Fibroblast of lung (primary cell): ENCODE measurements around the gene GAB1.

Experiments used
- CTCF ChIP-seq, 2 donors: IDR thresholded peaks in 1 of 2; conservative IDR thresholded peaks in 1 of 2; 1 replicate in 1 of 2; 2 replicates in 1 of 2; pipeline ENCODE4 v1.5.1; 2011 to 2012; ENCODE audit warnings: low read length in 2 of 2, control low read depth in 1 of 2, inconsistent platforms in 1 of 2, low read depth in 1 of 2, mild to moderate bottlenecking in 1 of 2
- EZH2 ChIP-seq: IDR thresholded peaks from 2 replicates; pipeline ENCODE4 v1.5.1; 2012; ENCODE audit warnings: low read length, control low read depth, mild to moderate bottlenecking; ENCODE audit errors: missing control alignments

DNA sequence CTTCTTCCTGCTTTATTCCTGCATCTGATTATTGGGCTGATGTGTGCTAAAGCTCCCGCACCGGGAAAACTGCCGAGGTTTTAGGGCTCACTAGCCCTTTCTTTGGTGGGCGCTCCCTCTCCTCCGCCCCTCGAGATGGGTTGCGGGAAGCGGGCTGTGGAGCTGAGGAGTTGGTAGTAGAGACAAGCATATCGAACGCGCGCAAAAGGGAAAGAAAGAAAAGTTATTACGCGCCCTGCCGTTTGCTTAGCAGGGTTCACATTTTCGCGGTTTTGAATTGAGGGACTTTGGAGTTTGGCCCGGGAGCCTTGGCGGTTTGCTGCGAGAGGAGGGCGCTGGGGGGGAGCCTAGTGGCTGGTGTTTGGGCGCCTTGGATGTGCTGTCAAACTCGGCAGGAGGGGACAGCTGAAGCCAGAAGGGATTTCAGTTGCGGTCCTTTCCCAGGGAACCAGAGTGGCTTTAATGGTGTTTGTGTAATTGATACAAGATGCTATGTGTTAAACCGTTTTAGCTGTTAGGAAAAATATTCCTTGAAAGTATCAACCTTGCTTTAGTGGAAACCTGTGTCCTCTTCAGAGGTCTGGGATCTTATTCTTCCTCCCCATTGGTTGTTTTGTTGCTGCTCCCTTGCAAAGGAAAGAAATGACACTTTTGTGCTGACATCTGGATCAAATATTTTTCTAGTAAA lies 1.1 kb downstream of the GAB1 start:
- no peak for TF ChIP-seq CTCF (conservative IDR thresholded peaks at IDR 0.05 in 1 of 2, IDR thresholded peaks at IDR 0.05 in 1 of 2; ENCODE audit: low read depth in 1 of 2, low read length in 2 of 2)
- TF ChIP-seq EZH2, result no peak
